Ishikawa (cell line): Measurements from ENCODE around the gene PLA2G15.

Experiments used
- CEBPB ChIP-seq: IDR thresholded peaks from 2 replicates; pipeline ENCODE4 v1.6.1; 2012
- CREB1 ChIP-seq: IDR thresholded peaks from 2 replicates; pipeline ENCODE4 v1.6.1; 2012; ENCODE audit warnings: low read depth
- EGR1 ChIP-seq: IDR thresholded peaks from 2 replicates; pipeline ENCODE4 v1.6.1; 2012
- EP300 ChIP-seq: IDR thresholded peaks from 2 replicates; pipeline ENCODE4 v1.6.1; 2012; ENCODE audit warnings: borderline replicate concordance
- FOXM1 ChIP-seq: IDR thresholded peaks from 2 replicates; pipeline ENCODE4 v1.6.1; 2012; ENCODE audit warnings: low read depth, borderline replicate concordance
- NFIC ChIP-seq: IDR thresholded peaks from 2 replicates; pipeline ENCODE4 v1.6.1; 2012
- RAD21 ChIP-seq: IDR thresholded peaks from 2 replicates; pipeline ENCODE4 v1.6.1; 2012; ENCODE audit warnings: low read depth
- REST ChIP-seq: IDR thresholded peaks from 2 replicates; pipeline ENCODE4 v1.6.1; 2012; ENCODE audit warnings: low read depth, mild to moderate bottlenecking
- TAF1 ChIP-seq: IDR thresholded peaks from 2 replicates; pipeline ENCODE4 v1.6.1; 2012; ENCODE audit warnings: low read depth, mild to moderate bottlenecking
- TCF12 ChIP-seq: IDR thresholded peaks from 2 replicates; pipeline ENCODE4 v1.6.1; 2012; ENCODE audit warnings: low read depth
- TEAD4 ChIP-seq: IDR thresholded peaks from 2 replicates; pipeline ENCODE4 v1.6.1; 2012
- USF1 ChIP-seq: IDR thresholded peaks from 2 replicates; pipeline ENCODE4 v1.6.1; 2012
- YY1 ChIP-seq: IDR thresholded peaks from 2 replicates; pipeline ENCODE4 v1.6.1; 2012; ENCODE audit warnings: low read depth
- ZBTB7A ChIP-seq: IDR thresholded peaks from 2 replicates; pipeline ENCODE4 v1.6.1; 2012; ENCODE audit warnings: low read depth
- TF ChIP-seq, protein P1 (sequence below): IDR thresholded peaks from 2 replicates; pipeline ENCODE4 v1.6.1; 2012

PLA2G15 gene

DNA sequence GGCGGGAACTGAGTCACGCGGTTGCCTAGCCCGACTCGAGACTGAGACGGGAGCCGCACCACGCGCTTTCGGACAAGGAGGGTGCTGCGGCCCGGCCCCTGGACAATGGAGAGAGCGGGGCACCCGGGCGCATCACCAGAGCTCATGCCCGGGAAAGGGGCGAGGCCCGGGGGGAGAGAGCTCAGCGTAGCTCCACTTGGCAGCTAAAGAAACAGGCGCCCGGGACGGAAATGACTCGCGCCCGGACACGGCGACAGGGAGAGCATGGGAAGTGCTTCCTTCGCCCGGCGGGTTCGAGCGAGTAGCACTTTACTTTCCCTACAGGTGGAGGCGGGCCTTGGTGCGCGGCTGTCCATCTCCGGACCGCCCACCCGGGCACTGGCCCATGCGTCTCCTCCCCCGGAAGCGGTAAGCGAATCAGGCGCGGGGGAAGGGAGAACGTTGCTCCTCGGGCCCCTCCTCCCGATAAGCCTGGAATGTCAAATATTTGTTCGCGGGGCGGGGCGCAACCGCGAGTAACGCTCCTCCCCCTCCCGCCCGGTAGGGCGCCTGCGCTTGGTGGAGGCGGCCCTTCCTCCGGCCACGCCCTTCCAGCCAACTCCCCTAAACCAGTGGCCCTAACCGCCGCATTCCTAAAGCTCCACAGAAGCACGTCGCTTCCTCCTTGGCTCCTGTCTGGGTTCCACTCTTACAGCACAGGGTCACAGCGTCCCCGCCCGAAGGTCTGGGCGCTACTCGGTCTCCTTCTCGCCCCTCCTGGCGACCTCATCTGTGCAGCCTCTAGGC, 7.7 kb upstream of the PLA2G15 start:
- TF ChIP-seq EP300, result no peak
- TF ChIP-seq ZBTB7A, result peak; percentile 30; the same call in 1 of the 2 replicates
- TF ChIP-seq REST, result no peak
- peak; percentile 45 for TF ChIP-seq EGR1
- peak; percentile 100 for TF ChIP-seq TEAD4
- TF ChIP-seq CREB1, result no peak
- TF ChIP-seq, protein P1, sequence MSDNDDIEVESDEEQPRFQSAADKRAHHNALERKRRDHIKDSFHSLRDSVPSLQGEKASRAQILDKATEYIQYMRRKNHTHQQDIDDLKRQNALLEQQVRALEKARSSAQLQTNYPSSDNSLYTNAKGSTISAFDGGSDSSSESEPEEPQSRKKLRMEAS, result peak; percentile 78; the same call in 1 of the 2 replicates
- TF ChIP-seq TCF12, result peak; percentile 76
- no peak for TF ChIP-seq YY1
- TF ChIP-seq RAD21, result no peak
- TF ChIP-seq CEBPB, result peak; percentile 3; the same call in 1 of the 2 replicates
- no peak; the same call in 1 of the 2 replicates for TF ChIP-seq USF1
- no peak for TF ChIP-seq NFIC
- TF ChIP-seq FOXM1, result 0 out of 2 replicates have a peak, but pooled peaks have one; percentile 15
- peak; percentile 84 for TF ChIP-seq TAF1

DNA sequence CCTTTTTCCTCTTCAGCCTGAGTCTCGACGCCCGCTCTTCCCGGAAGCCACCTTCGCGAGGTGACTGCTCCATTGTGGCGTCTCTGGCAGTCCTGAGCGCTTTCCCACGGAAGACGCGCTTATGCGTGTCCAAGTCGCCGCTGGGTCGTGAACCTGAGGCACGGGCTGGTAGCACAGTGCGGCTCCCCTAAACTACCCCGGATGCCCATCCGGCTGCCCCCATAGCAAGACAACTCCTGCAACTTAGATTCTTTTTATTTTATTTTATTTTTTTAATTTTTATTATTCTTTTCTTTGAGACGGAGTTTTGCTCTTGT, 7.2 kb upstream of the PLA2G15 start:
- TF ChIP-seq EP300 (no peak), REST (no peak), NFIC (no peak), TEAD4 (no peak), FOXM1 (no peak)

- no peak for TF ChIP-seq YY1
These were observed 3.1 kb upstream of the PLA2G15 start for GRCh38 chr16:68242085-68242484.

GRCh38 chr16:68242926-68243858, 2.0 kb upstream of the PLA2G15 start:
- no peak for TF ChIP-seq TCF12
- TF ChIP-seq ZBTB7A, result no peak
- no peak for TF ChIP-seq NFIC
- no peak for TF ChIP-seq TAF1
- TF ChIP-seq, protein P1, result no peak
- TF ChIP-seq REST, result no peak
- TF ChIP-seq RAD21, result no peak
- no peak for TF ChIP-seq EP300
- no peak for TF ChIP-seq FOXM1
- TF ChIP-seq CREB1, result no peak
- no peak for TF ChIP-seq TEAD4
- no peak for TF ChIP-seq CEBPB
- no peak for TF ChIP-seq YY1
- TF ChIP-seq EGR1, result no peak
